Central memory CD4-positive, alpha-beta T cell (primary cell): Measurements from ENCODE around the gene RNF25.

Experiments used
- DNase-seq: peaks from one replicate; pipeline ENCODE4 v3.0.0; 2022

Gene RNF25

GRCh38 chr2:218671097-218671653, 627 bp downstream of the RNF25 start:
- DNase-seq = no peak

GRCh38 chr2:218664653-218665052, 7.1 kb downstream of the RNF25 start:
- no peak for DNase-seq

GRCh38 chr2:218663901-218664300, 7.9 kb downstream of the RNF25 start:
- no peak for DNase-seq

GRCh38 chr2:218662827-218663226, 9.0 kb downstream of the RNF25 start:
- DNase-seq = no peak

GRCh38 chr2:218662377-218662776, 9.4 kb downstream of the RNF25 start:
- DNase-seq = no peak

GRCh38 chr2:218659988-218660358, 11.8 kb downstream of the RNF25 start:
- DNase-seq = no peak

- peak; percentile 88 for DNase-seq
These were observed 12.4 kb downstream of the RNF25 start, which contains the start of the genes BCS1L and ZNF142 for GRCh38 chr2:218659258-218659987. TSS of gene BCS1L (plus strand) at chr2:218659683. CDS start at chr2:218660988, 1,305 bp downstream. TSS of gene ZNF142 (minus strand) at chr2:218659623. CDS start at chr2:218656429, 3,194 bp downstream.

- DNase-seq = peak; percentile 14
These were observed 13.0 kb downstream of the RNF25 start for GRCh38 chr2:218658671-218659257.

- no peak for DNase-seq
These were observed 16.1 kb downstream of the RNF25 start for GRCh38 chr2:218655751-218656150.

GRCh38 chr2:218648787-218649100, 23.1 kb downstream of the RNF25 start:
- no peak for DNase-seq

GRCh38 chr2:218648088-218648786, 23.6 kb downstream of the RNF25 start:
- peak; percentile 35 for DNase-seq

GRCh38 chr2:218645126-218645525, 26.7 kb downstream of the RNF25 start:
- DNase-seq = no peak

GRCh38 chr2:218644721-218645120, 27.1 kb downstream of the RNF25 start:
- no peak for DNase-seq

GRCh38 chr2:218643751-218644310, 28.0 kb downstream of the RNF25 start:
- DNase-seq = no peak

GRCh38 chr2:218642786-218643185, 29.0 kb downstream of the RNF25 start:
- no peak for DNase-seq

- DNase-seq = no peak
These were observed 29.6 kb downstream of the RNF25 start for GRCh38 chr2:218642121-218642656.

GRCh38 chr2:218638372-218638771, 33.4 kb downstream of the RNF25 start:
- no peak for DNase-seq

GRCh38 chr2:218635719-218636118, 36.1 kb downstream of the RNF25 start:
- DNase-seq = no peak

- no peak for DNase-seq
These were observed 40.0 kb downstream of the RNF25 start for GRCh38 chr2:218631837-218632236.

- no peak for DNase-seq
These were observed 43.9 kb downstream of the RNF25 start for GRCh38 chr2:218627939-218628338.

- DNase-seq = no peak
These were observed 45.4 kb downstream of the RNF25 start for GRCh38 chr2:218626369-218626768.

- DNase-seq = no peak
These were observed 48.5 kb downstream of the RNF25 start for GRCh38 chr2:218623366-218623705.
